SK-N-SH (cell line): ENCODE data around the gene SIT1.
"Not testable (repeated sequence)": the region's sequence is repeated elsewhere in the genome, so short reads cannot be mapped to it uniquely, and the experiment has no call there.

Source experiments
- CTCF ChIP-seq: fragments of 200-600 bp; sonication (generic); IDR thresholded peaks from 2 replicates; pipeline ENCODE4 v1.6.1; 2017; ENCODE audit warnings: antibody characterized with exemption, mild to moderate bottlenecking, moderate library complexity
- GABPA ChIP-seq: IDR thresholded peaks from 2 replicates; pipeline ENCODE4 v1.4.0; 2012; ENCODE audit warnings: low read depth, mild to moderate bottlenecking
- MAX ChIP-seq: IDR thresholded peaks from 2 replicates; pipeline ENCODE4 v1.4.0; 2012; ENCODE audit warnings: low read depth
- PBX3 ChIP-seq: IDR thresholded peaks from 2 replicates; pipeline ENCODE4; 2012
- USF1 ChIP-seq: IDR thresholded peaks from 2 replicates; pipeline ENCODE4 v1.4.0; 2012; ENCODE audit warnings: low read depth, borderline replicate concordance

GRCh38 chr9:35641478-35641877 is 9.3 kb downstream of the SIT1 start:
- not testable (repeated sequence) for TF ChIP-seq CTCF, USF1, MAX, GABPA, PBX3
